Glutamatergic neuron (in vitro differentiated cells): Measurements from ENCODE around the gene FIBCD1. TPM values are rescaled to one million over a fixed set of nuclear protein-coding genes. Genes with fewer than 3 reads are reported as not detected.

ENCODE experiments used
- DNase-seq: peaks from one replicate; pipeline ENCODE4 v3.0.0; 2022
- H3K27ac Mint-ChIP-seq: one replicate; pipeline ENCODE4 v1.8.0; 2020; ENCODE audit warnings: mild to moderate bottlenecking, mixed read lengths, inconsistent platforms; ENCODE audit not compliant: unreplicated experiment
- H3K27me3 Mint-ChIP-seq: one replicate; pipeline ENCODE4 v1.8.0; 2020; ENCODE audit warnings: mild to moderate bottlenecking, moderate library complexity, mixed read lengths, inconsistent platforms; ENCODE audit not compliant: unreplicated experiment
- H3K36me3 Mint-ChIP-seq: one replicate; pipeline ENCODE4 v1.8.0; 2020; ENCODE audit warnings: mild to moderate bottlenecking, mixed read lengths, inconsistent platforms; ENCODE audit not compliant: unreplicated experiment
- H3K4me1 Mint-ChIP-seq: one replicate; pipeline ENCODE4 v1.8.0; 2020; ENCODE audit warnings: mild to moderate bottlenecking, low read depth, mixed read lengths, inconsistent platforms; ENCODE audit not compliant: unreplicated experiment
- H3K4me3 Mint-ChIP-seq: one replicate; pipeline ENCODE4 v1.8.0; 2020; ENCODE audit warnings: mild to moderate bottlenecking, mixed read lengths, inconsistent platforms; ENCODE audit not compliant: unreplicated experiment
- H3K9me3 Mint-ChIP-seq: one replicate; pipeline ENCODE4 v1.8.0; 2020; ENCODE audit warnings: mild to moderate bottlenecking, moderate library complexity, mixed read lengths, inconsistent platforms; ENCODE audit not compliant: unreplicated experiment
- total RNA-seq: library from RNA; stranded (reverse); fragmentation: NEBNext Ultra II Directional; extraction: Animal tissue kit (Norgen Biotek cat#: 25700); gene quantifications from one replicate; pipeline ENCODE4 v1.2.1, GENCODE V29; 2021; ENCODE audit not compliant: unreplicated experiment
- TF ChIP-seq, protein P1 (sequence below): fragments of 200-600 bp; sonication (generic); IDR thresholded peaks from one replicate; pipeline ENCODE4 v1.5.0; 2021; ENCODE audit not compliant: partially characterized antibody, unreplicated experiment

The FIBCD1 gene
- total RNA-seq, 1 donor from 2014 or later, result not detected

DNA sequence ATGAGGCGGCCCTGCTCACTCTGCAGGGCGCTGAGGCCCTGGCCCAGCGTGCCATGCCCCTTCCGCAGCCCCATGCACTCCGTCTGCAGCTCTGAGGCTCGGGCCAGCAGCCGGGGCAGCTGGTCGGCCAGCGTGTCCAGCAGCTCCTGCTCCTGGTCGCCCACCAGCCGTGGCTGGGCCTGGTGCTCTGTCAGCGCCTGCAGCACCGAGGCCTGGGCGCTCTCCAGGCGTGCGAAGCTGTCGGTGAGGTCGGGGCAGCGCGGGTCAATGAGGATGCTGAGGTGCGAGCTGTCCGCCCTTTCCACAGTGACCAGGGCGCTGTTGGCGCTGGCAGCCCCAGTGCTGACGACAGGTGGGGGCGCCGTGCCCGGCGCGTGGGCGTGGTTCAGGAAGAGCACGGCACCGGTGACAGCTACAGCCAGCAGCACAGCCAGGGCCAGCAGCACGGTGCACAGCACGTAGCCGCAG lies 9.4 kb downstream of the FIBCD1 start:
- Mint-ChIP-seq H3K9me3 (peaks cover 6% of the 10 kb centered on the region), H3K27ac (no peak overlapping the region), H3K27me3 (peaks cover 5% of the 10 kb centered on the region), H3K4me3 (no peak overlapping the region), H3K36me3 (no peaks in the 10 kb centered on the region), H3K4me1 (peaks cover 15% of the 10 kb centered on the region)
- no peak for DNase-seq
- TF ChIP-seq, protein P1, sequence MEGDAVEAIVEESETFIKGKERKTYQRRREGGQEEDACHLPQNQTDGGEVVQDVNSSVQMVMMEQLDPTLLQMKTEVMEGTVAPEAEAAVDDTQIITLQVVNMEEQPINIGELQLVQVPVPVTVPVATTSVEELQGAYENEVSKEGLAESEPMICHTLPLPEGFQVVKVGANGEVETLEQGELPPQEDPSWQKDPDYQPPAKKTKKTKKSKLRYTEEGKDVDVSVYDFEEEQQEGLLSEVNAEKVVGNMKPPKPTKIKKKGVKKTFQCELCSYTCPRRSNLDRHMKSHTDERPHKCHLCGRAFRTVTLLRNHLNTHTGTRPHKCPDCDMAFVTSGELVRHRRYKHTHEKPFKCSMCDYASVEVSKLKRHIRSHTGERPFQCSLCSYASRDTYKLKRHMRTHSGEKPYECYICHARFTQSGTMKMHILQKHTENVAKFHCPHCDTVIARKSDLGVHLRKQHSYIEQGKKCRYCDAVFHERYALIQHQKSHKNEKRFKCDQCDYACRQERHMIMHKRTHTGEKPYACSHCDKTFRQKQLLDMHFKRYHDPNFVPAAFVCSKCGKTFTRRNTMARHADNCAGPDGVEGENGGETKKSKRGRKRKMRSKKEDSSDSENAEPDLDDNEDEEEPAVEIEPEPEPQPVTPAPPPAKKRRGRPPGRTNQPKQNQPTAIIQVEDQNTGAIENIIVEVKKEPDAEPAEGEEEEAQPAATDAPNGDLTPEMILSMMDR, result no peak

DNA sequence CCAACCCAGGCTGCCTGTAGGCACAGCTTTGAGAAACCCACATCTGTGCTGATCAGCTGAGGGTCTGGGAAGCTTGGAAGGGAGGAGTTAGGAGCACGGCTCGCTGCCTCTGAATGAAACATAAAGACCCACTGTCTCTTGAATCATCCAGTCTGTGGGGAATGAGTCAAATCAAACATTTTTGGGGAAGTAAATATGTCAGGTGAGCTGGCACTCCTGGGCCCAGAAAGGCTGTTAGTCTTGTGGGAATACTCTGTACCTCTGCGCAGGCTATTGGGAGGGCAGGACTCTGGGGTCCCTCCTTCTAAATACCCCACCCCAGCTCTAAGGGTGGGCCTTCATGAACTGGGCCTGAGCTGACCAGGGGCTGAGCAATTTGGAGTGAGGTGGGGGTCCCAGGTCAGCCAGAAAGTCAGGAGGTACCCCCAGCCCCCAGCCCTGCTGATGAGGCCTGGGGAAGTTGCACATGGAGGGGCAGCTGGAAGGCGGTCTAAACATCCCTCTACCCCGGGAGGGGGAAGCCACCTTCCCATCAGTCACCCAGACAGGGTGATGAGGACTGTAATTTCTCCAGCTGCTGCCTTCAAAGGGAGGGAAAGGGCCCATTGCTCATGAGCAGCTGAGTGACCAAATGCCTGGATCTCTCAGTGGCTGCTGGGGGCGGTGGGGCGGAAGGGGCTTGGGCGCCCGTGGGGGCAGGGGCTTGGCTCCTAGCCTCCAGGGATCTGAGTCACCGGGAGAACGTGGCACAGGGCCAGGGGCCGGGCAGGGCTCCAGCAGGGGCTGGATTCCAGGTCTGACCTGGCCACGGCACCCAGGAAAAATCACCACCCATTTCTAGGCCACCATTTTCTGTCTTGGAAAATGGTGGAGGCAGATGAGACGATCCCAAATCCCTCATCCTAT lies 10.8 kb downstream of the FIBCD1 start:
- Mint-ChIP-seq H3K4me1 (peaks cover 15% of the 10 kb centered on the region), H3K27me3 (peaks cover 5% of the 10 kb centered on the region), H3K36me3 (no peaks in the 10 kb centered on the region), H3K27ac (no peak overlapping the region), H3K9me3 (peaks cover 6% of the 10 kb centered on the region), H3K4me3 (no peak overlapping the region)
- TF ChIP-seq, protein P1, result no peak
- no peak for DNase-seq

DNA sequence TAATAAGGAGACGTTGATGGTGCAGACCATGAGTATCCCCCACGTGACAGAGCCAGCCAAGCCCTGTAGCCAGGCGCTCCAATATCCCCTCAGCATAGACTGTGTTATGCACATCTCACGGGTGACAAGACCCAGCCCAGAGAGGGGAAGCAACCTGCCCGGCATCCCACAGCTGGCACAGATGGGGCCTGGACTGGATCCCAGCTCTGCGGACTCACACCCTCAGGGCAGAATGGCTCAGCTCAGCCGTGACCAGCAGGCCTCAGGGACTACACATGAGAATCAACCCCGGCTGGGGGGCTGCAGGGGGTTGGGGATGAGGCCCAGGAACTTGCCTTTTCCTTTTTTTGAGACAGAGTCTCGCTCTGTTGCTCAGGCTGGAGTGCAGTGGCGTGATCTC lies 11.7 kb downstream of the FIBCD1 start:
- Mint-ChIP-seq H3K9me3 (peaks cover 6% of the 10 kb centered on the region), H3K27me3 (peaks cover 7% of the 10 kb centered on the region), H3K4me3 (no peak overlapping the region), H3K27ac (no peak overlapping the region), H3K4me1 (peaks cover 15% of the 10 kb centered on the region), H3K36me3 (no peaks in the 10 kb centered on the region)
- TF ChIP-seq, protein P1, result no peak
- DNase-seq, result no peak

DNA sequence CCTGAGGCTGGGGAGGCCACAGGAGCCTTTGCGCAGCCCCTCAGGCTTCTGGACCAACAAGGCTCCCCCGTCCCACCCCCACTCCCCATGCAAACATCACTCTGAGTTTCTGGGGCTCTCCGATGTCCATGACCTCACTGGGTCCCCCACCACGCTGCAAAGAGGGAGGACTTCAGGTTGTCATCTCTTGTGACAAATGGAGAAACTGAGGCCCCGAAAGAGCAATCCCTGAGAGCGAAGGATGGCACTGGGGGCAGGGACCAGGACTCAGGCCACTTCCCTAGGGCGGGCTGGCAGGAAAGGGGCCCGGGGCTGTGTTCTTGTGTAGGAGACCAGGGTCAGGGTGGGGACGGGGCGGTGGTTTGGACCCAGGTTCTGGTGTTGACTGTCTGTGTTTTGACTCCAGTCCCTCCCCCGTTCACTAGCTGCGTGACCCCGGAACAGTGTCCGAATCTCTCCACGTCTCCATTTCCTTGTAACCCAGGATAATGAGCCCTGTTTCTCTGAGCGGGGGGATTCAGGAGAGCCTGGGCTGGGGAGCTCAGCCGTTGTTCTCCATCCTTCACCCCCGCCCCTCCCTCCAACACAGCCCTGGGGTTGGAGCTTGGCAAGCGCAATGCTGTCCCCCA lies 13.9 kb downstream of the FIBCD1 start:
- Mint-ChIP-seq H3K27me3 (peaks cover 5% of the 10 kb centered on the region), H3K4me1 (peaks cover 10% of the 10 kb centered on the region), H3K36me3 (no peaks in the 10 kb centered on the region), H3K4me3 (no peak overlapping the region), H3K27ac (no peak overlapping the region), H3K9me3 (peaks cover 2% of the 10 kb centered on the region)
- TF ChIP-seq, protein P1, result no peak
- no peak for DNase-seq

DNA sequence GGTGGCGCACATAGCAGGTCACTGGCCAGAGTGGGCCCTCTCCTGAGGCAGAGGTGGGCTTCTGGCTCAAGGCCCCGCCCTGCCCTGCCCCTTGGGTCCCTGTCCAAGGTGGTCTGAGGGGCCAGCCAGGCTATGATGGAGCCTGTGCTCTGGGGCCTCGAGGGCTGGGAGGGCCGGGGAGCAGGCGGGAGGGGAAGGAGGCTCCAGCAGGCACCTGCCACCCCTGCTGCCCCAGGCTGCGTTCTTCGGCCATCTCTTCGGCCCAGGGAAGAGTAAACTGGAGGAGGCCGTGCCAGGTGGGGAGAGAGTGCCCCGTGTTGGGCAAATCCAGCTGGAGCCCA lies 14.6 kb downstream of the FIBCD1 start:
- DNase-seq, result no peak
- peaks cover 5% of the 10 kb centered on the region for H3K27me3 Mint-ChIP-seq
- no peak overlapping the region for H3K4me3 Mint-ChIP-seq
- no peak overlapping the region for H3K27ac Mint-ChIP-seq
- TF ChIP-seq, protein P1, result no peak
- H3K36me3 Mint-ChIP-seq, result no peaks in the 10 kb centered on the region
- H3K4me1 Mint-ChIP-seq, result peaks cover 10% of the 10 kb centered on the region
- peaks cover 2% of the 10 kb centered on the region for H3K9me3 Mint-ChIP-seq
